GM12874 (cell line): ENCODE measurements around the gene EYS.

Experiments
- TF ChIP-seq, protein P1 (sequence below): IDR thresholded peaks from 2 replicates; pipeline ENCODE4 v1.5.1; 2011; ENCODE audit warnings: low read depth, mild to moderate bottlenecking, control low read depth, low read length, moderate library complexity; ENCODE audit not compliant: insufficient read depth

EYS gene

DNA sequence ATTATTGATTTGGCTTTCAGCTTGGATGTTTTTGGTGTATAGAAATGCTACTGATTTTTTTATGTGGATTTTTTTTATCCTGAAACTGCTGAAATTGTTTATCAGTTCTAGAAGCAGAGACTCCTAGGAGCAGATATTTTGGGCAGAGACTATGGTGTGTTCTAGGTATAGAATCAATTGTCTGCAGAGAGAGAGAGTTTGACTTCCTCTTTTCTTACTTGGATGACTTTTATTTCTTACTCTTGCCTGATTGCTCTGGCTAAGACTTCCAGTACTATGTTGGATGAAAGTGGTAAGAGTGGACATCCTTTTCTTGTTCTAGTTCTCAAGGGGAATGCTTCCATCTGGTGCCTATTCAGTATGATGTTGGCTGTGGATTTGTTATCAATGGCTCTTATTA is 1700.8 kb downstream of the EYS start:
- TF ChIP-seq, protein P1, sequence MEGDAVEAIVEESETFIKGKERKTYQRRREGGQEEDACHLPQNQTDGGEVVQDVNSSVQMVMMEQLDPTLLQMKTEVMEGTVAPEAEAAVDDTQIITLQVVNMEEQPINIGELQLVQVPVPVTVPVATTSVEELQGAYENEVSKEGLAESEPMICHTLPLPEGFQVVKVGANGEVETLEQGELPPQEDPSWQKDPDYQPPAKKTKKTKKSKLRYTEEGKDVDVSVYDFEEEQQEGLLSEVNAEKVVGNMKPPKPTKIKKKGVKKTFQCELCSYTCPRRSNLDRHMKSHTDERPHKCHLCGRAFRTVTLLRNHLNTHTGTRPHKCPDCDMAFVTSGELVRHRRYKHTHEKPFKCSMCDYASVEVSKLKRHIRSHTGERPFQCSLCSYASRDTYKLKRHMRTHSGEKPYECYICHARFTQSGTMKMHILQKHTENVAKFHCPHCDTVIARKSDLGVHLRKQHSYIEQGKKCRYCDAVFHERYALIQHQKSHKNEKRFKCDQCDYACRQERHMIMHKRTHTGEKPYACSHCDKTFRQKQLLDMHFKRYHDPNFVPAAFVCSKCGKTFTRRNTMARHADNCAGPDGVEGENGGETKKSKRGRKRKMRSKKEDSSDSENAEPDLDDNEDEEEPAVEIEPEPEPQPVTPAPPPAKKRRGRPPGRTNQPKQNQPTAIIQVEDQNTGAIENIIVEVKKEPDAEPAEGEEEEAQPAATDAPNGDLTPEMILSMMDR: no peak

DNA sequence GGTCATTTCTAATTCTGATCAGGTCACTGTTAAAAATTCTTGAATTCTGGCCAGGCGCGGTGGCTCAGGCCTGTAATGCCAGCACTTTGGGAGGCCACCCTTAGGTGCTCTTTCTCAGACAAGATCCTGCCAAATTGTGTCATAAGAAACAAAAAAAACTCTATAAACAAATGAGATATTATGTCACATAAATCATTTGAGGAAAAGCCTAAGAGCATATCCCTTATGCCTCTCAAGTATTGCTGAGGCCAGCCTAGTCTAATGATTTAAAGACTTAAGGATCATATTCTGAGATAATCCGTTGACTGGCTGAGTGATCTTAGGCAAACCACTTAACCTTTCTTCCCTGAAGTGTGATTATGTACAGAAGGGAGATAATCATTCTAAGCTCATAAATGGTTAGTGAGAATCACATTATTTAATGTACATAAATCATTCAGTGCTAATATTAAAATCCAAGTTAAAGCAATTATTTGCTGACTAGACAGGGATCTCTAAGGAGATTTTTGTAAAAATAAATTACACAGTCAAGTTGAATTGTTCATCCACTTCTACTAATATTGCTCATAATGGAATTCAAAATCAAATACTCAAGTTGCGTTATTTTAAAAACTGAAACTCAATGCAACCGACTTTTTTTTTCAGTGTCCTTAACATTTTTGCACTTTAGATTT is 1706.1 kb downstream of the EYS start:
- TF ChIP-seq, protein P1: no peak

DNA sequence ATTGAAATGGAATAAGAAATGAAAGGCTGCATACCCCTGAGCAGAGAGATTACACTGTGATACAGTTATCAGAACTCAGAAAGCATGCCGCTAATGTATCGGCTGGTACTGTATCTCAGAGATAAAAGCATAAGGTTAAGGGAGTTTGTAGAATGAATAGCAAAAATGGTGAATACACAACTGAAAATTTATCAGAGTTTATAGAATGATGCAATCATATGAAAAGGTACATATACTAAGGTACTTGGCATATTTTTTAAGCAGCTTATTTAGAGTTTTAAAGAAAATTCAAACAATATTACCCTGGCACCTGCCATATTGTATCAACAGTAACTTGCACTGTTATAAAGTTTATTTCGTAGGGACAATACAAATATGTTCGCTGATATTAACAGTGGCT is 1707.4 kb downstream of the EYS start:
- TF ChIP-seq, protein P1: no peak

DNA sequence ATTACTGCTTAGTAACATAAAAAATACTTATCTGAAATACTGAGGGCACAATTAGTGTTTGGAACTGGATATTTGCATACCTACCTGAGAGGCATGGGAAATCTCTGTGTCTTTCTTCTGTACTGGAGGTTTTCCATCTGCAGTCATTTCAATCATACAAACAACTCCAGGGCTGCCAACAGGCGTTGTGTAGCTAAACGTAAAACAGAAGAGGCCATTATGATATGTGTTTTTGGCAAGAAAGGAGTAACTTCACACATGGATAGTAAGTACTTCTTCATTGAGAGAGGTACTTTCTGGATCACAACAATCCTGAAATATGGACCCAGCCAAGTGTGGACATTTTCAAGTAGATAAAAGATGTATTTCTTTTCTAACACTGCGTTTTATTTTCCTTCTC is 1708.0 kb downstream of the EYS start:
- TF ChIP-seq, protein P1: no peak

DNA sequence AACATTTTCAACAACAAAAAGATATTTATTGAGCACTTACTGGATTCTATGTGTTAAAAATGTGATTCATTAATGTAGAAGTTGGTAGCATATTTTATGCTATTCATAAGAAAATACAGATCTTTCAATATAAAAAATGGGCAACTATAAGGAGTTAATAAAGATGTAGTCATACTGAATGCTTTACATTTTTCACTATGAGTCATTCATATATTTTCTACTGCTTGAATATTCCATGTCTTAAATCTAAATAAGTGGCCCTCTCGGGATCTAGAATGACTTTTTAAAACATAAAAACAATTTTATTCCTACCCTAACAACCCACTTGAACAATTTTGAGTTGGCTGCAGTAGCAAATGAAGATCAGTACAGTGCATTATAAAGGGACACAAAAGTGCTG is 1709.3 kb downstream of the EYS start:
- TF ChIP-seq, protein P1: no peak

DNA sequence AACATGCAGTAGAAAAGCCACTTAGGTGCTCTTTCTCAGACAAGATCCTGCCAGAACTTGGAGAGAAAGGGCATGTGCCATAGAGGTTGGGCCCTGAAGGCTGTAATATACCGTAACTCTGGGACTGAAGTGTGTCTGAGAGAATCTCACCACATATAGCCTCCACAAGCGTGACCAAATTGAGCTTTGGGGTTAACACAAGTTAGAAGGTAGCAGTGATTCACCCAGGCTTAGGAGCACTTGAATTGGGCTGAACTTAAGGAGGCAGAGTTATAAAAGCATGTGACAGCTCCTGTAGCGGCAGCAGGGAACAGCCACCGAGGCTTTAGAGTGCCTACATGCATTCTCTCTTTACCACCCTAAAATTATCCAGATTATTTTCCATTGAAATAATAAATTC is 1709.8 kb downstream of the EYS start:
- TF ChIP-seq, protein P1: no peak

DNA sequence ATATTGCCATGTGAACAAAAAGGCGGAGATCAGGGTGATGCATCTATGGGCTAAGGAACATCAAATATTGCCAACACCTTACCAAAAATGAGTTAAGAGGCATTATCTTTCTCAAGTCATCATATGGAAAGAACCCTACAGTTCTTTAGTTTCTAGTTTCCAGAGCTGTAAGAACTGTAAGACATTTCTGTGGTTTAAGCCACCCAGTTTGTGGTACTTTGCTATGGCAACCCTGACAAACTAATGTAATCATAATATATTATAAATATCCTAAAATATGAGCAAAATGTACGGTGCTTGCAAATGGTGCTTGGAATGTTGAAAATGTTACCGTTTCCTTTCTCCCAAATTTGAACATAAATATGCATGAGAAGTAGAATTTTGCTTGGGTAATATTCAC is 1721.8 kb downstream of the EYS start:
- TF ChIP-seq, protein P1: no peak
